ENCODE results near the gene CHL1. TPM values are rescaled to one million over a fixed set of nuclear protein-coding genes. Genes with fewer than 3 reads are reported as not detected.

Gene CHL1
- total and polyA plus RNA-seq, 2 experiments from 2014 or later, result 1.4 to 1.9 TPM

GRCh38 chr3:324423-324822 lies 127.9 kb downstream of the CHL1 start:
- Histone ChIP-seq H3K4me1 (ENCODE audit: insufficient read depth) (no peaks in the 10 kb centered on the region), H3K79me2 (replicated peaks; ENCODE audit: insufficient read depth) (no peaks in the 10 kb centered on the region), H2AFZ (no peak overlapping the region), H3F3A (replicated peaks; ENCODE audit: low read depth) (no peaks in the 10 kb centered on the region), H3K9me2 (ENCODE audit: insufficient read depth) (no peaks in the 10 kb centered on the region), H3K4me3 (no peak overlapping the region), H3K27me3 (ENCODE audit: insufficient read depth) (no peaks in the 10 kb centered on the region), H3K27ac (ENCODE audit: low read depth) (no peak overlapping the region), H3K36me3 (ENCODE audit: insufficient read depth) (no peaks in the 10 kb centered on the region), H3K4me2 (no peak overlapping the region), H4K20me1 (replicated peaks; ENCODE audit: insufficient read depth) (no peaks in the 10 kb centered on the region)
- Mint-ChIP-seq H3K4me3 (no peak overlapping the region), H3K36me3 (ENCODE audit: low read depth) (no peaks in the 10 kb centered on the region; the same call in 2 of the 3 replicates), H3K9me3 (peaks cover 65% of the 10 kb centered on the region), H3K27ac (no peak overlapping the region), H3K4me1 (no peaks in the 10 kb centered on the region), H3K27me3 (ENCODE audit: insufficient read depth, low read depth, poor library complexity) (no peaks in the 10 kb centered on the region)
- no peak for ATAC-seq
- no peak for DNase-seq (ENCODE audit: low spot score)
- no peak for TF ChIP-seq CTCF (conservative IDR thresholded peaks at IDR 0.05; ENCODE audit: low read depth in 2 of 2)
- no peak for TF ChIP-seq ZNF331 (CRISPR knock-in tag; IDR thresholded peaks at IDR 0.05; ENCODE audit: low read depth)
- no peak for TF ChIP-seq ZNF114 (CRISPR knock-in tag; IDR thresholded peaks at IDR 0.05)
- no peak for TF ChIP-seq EZH2phosphoT487 (IDR thresholded peaks at IDR 0.05; ENCODE audit: unreplicated experiment)
- TF ChIP-seq POLR2AphosphoS5 (IDR thresholded peaks at IDR 0.05; ENCODE audit: low read depth), result no peak
- TF ChIP-seq JUNB (IDR thresholded peaks at IDR 0.05; ENCODE audit: unreplicated experiment), result no peak
- TF ChIP-seq ETS1 (IDR thresholded peaks at IDR 0.05), result no peak
- TF ChIP-seq REST (IDR thresholded peaks at IDR 0.05; ENCODE audit: unreplicated experiment), result no peak
- no peak for TF ChIP-seq NANOG (IDR thresholded peaks at IDR 0.05; ENCODE audit: borderline replicate concordance)
- no peak for TF ChIP-seq EZH2 (IDR thresholded peaks at IDR 0.05; ENCODE audit: low read depth, unreplicated experiment)

GRCh38 chr3:325495-325894 lies 128.9 kb downstream of the CHL1 start:
- Histone ChIP-seq H2AFZ (no peak overlapping the region), H3K9me2 (ENCODE audit: insufficient read depth) (no peaks in the 10 kb centered on the region), H3F3A (replicated peaks; ENCODE audit: low read depth) (no peaks in the 10 kb centered on the region), H3K4me1 (ENCODE audit: insufficient read depth) (no peaks in the 10 kb centered on the region), H3K27ac (ENCODE audit: low read depth) (no peak overlapping the region), H4K20me1 (replicated peaks; ENCODE audit: insufficient read depth) (no peaks in the 10 kb centered on the region), H3K79me2 (replicated peaks; ENCODE audit: insufficient read depth) (no peaks in the 10 kb centered on the region), H3K27me3 (ENCODE audit: insufficient read depth) (no peaks in the 10 kb centered on the region), H3K4me3 (no peak overlapping the region), H3K4me2 (no peak overlapping the region), H3K36me3 (ENCODE audit: insufficient read depth) (no peaks in the 10 kb centered on the region)
- Mint-ChIP-seq H3K4me1 (no peaks in the 10 kb centered on the region), H3K9me3 (peaks cover 69% of the 10 kb centered on the region), H3K36me3 (ENCODE audit: low read depth) (no peaks in the 10 kb centered on the region; the same call in 2 of the 3 replicates), H3K4me3 (no peak overlapping the region), H3K27me3 (ENCODE audit: insufficient read depth, low read depth, poor library complexity) (no peaks in the 10 kb centered on the region), H3K27ac (no peak overlapping the region)
- ATAC-seq (no peak), DNase-seq (ENCODE audit: low spot score) (no peak)
- TF ChIP-seq CREB1 (CRISPR knock-in tag; IDR thresholded peaks at IDR 0.05; ENCODE audit: low read depth), result no peak
- TF ChIP-seq EZH2 (IDR thresholded peaks at IDR 0.05; ENCODE audit: low read depth, unreplicated experiment), result no peak
- TF ChIP-seq ZNF114 (CRISPR knock-in tag; IDR thresholded peaks at IDR 0.05), result no peak
- no peak for TF ChIP-seq STAT1 (IDR thresholded peaks at IDR 0.05; ENCODE audit: unreplicated experiment)
- no peak for TF ChIP-seq POLR2AphosphoS5 (IDR thresholded peaks at IDR 0.05; ENCODE audit: low read depth)
- TF ChIP-seq ZNF331 (CRISPR knock-in tag; IDR thresholded peaks at IDR 0.05; ENCODE audit: low read depth), result no peak
